ENCODE data around the gene LRRC27. TPM values are rescaled to one million over a fixed set of nuclear protein-coding genes. Genes with fewer than 3 reads are reported as not detected.

LRRC27 gene
- total and polyA plus RNA-seq, 8 donors = 2.5 to 11.1 (median 4.3) TPM

GRCh38 chr10:132361581-132362101 lies 29.6 kb downstream of the LRRC27 start:
- intact Hi-C loops (cut with DNase I) = no loop called here
- H3K36me3 ChIP-seq = peaks cover 0 to 13% (median 0%) of the 10 kb centered on the region in 3 donors
- DNase-seq (peak in 1 of 6 donors; percentile 52), ATAC-seq (no peak), FAIRE-seq (no peak)
- H3K9me3 ChIP-seq = no peaks in the 10 kb centered on the region
- no peak overlapping the region for H3K27ac ChIP-seq
- H3K4me3 ChIP-seq = no peak overlapping the region
- H3K4me1 ChIP-seq = no peaks in the 10 kb centered on the region
- no peak for TF ChIP-seq CTCF (IDR thresholded peaks at IDR 0.05)
- 91 to 95% methylated on average over 10 to 15 of the region's 15 CpGs for WGBS, 2 donors
- H3K27me3 ChIP-seq = no peaks in the 10 kb centered on the region

GRCh38 chr10:132362151-132362611 lies 30.2 kb downstream of the LRRC27 start:
- peak in 1 of 6 donors; percentile 49 for DNase-seq
- no peak for FAIRE-seq
- intact Hi-C loops (cut with DNase I) = no loop called here
- Histone ChIP-seq H3K4me3 (no peak overlapping the region), H3K4me1 (no peaks in the 10 kb centered on the region), H3K36me3 (peaks cover 0 to 13% (median 0%) of the 10 kb centered on the region in 3 donors), H3K27me3 (no peaks in the 10 kb centered on the region), H3K27ac (no peak overlapping the region), H3K9me3 (no peaks in the 10 kb centered on the region)
- ATAC-seq = no peak
- no peak for TF ChIP-seq CTCF (IDR thresholded peaks at IDR 0.05)
- 86 to 89% methylated on average over 12 of the region's 12 CpGs for WGBS, 2 donors

- intact Hi-C loops (cut with DNase I) = no loop called here
- H3K27me3 ChIP-seq = no peaks in the 10 kb centered on the region
- no peak for ATAC-seq
- H3K27ac ChIP-seq = no peak overlapping the region
- no peaks in the 10 kb centered on the region for H3K9me3 ChIP-seq
- FAIRE-seq = no peak
- H3K4me3 ChIP-seq = no peak overlapping the region
- no peak for TF ChIP-seq CTCF (IDR thresholded peaks at IDR 0.05)
- peaks cover 0 to 13% (median 0%) of the 10 kb centered on the region in 3 donors for H3K36me3 ChIP-seq
- peak in 1 of 6 donors; percentile 43 for DNase-seq
- WGBS, 2 donors = 88 to 96% methylated on average over 14 to 15 of the region's 15 CpGs
- no peaks in the 10 kb centered on the region for H3K4me1 ChIP-seq
These were observed 31.4 kb downstream of the LRRC27 start for GRCh38 chr10:132363376-132363775.

GRCh38 chr10:132363921-132364593 lies 32.1 kb downstream of the LRRC27 start:
- 66 to 69% methylated on average over 14 to 16 of the region's 16 CpGs for WGBS, 2 donors
- TF ChIP-seq CTCF (IDR thresholded peaks at IDR 0.05) = no peak
- intact Hi-C loops (cut with DNase I) = no loop called here
- Histone ChIP-seq H3K27ac (no peak overlapping the region), H3K27me3 (no peaks in the 10 kb centered on the region), H3K36me3 (peaks cover 0 to 13% (median 0%) of the 10 kb centered on the region in 3 donors), H3K4me1 (no peaks in the 10 kb centered on the region), H3K4me3 (no peak overlapping the region), H3K9me3 (no peaks in the 10 kb centered on the region)
- FAIRE-seq = no peak
- DNase-seq = peak in 1 of 6 donors; percentile 22
- ATAC-seq = peak in 3 of 4 donors; percentile 26 to 81 (median 73)

- Histone ChIP-seq H3K4me1 (no peaks in the 10 kb centered on the region), H3K27me3 (no peaks in the 10 kb centered on the region), H3K9me3 (no peaks in the 10 kb centered on the region), H3K27ac (no peak overlapping the region), H3K4me3 (no peak overlapping the region), H3K36me3 (peaks cover 0 to 13% (median 0%) of the 10 kb centered on the region in 3 donors)
- FAIRE-seq (no peak), DNase-seq (peak in 1 of 6 donors; percentile 26), ATAC-seq (peak in 1 of 4 donors; percentile 46)
- TF ChIP-seq CTCF (IDR thresholded peaks at IDR 0.05) = no peak
- intact Hi-C loops (cut with DNase I) = no loop called here
- WGBS, 2 donors = 58 to 87% methylated on average over 5 to 14 of the region's 14 CpGs
These were observed 32.6 kb downstream of the LRRC27 start for GRCh38 chr10:132364594-132364970.

Data from pancreas (tissue), 10 donors.